KOPT-K1 (cell line): ENCODE data around the gene TYMP.

Experiments used
- H3K27ac ChIP-seq: fragments of 200-600 bp; sonication (generic); 2 replicates; pipeline ENCODE4 v1.5.1; 2016; ENCODE audit warnings: antibody characterized with exemption, mild to moderate bottlenecking, low read depth, low read length; ENCODE audit not compliant: poor library complexity, severe bottlenecking
- H3K36me3 ChIP-seq: fragments of 200-600 bp; sonication (generic); 2 replicates; pipeline ENCODE4 v1.5.1; 2017; ENCODE audit warnings: antibody characterized with exemption, mild to moderate bottlenecking, low read length, moderate library complexity; ENCODE audit not compliant: insufficient read depth
- H3K9me3 ChIP-seq: fragments of 200-600 bp; sonication (generic); 2 replicates; pipeline ENCODE4 v1.5.1; 2017; ENCODE audit warnings: antibody characterized with exemption, low read length, mild to moderate bottlenecking; ENCODE audit not compliant: insufficient read depth, poor library complexity, severe bottlenecking

TYMP gene

GRCh38 chr22:50569896-50570535 is 40.2 kb upstream of the TYMP start:
- H3K9me3 ChIP-seq = no peaks in the 10 kb centered on the region
- no peak overlapping the region for H3K27ac ChIP-seq
- peaks cover 75% of the 10 kb centered on the region for H3K36me3 ChIP-seq

DNA sequence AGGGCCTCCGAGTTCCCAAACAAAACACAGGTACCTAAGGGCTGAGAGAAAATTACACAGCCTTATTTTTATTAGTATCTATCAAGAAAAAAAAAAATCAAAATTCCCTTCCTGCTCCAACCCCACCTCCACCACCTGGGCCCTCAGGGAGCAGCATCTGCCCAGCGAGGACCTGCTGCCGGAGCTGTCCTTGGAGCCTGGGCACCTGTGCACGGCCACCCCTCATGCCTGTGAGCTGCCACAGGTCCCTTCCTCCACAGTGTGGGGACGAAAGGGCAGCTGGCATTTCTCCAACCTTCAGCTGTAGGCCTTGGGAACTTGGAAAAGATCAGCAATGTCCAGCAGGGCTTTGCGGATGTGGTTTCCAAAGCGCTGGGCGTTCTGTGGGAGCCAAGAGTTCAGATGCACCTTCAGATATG is 39.2 kb upstream of the TYMP start:
- H3K27ac ChIP-seq = no peak overlapping the region
- no peaks in the 10 kb centered on the region for H3K9me3 ChIP-seq
- peaks cover 67% of the 10 kb centered on the region for H3K36me3 ChIP-seq

DNA sequence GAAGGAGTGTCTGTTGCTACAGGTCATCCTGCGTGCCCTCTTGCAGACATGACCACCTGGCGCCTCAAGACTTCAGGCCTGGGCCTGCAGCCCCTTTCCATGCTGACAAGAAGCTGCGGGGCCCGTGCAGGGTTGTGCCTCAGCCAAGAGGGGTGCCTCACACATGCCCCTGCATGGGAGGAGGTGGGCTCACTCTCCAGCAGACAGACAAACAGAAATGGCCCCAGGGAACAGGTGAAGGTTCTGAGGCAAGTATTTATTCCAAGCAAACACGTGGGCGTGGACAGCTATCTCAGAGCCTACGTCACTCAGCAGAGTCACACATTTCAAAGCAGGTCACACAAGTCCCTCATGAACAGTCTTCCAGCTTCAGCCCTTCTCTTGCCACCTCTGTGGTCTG is 38.8 kb upstream of the TYMP start:
- Histone ChIP-seq H3K9me3 (no peaks in the 10 kb centered on the region), H3K27ac (no peak overlapping the region), H3K36me3 (peaks cover 62% of the 10 kb centered on the region)

- H3K27ac ChIP-seq = no peak overlapping the region
These were observed 38.0 kb upstream of the TYMP start for GRCh38 chr22:50567721-50568252.

DNA sequence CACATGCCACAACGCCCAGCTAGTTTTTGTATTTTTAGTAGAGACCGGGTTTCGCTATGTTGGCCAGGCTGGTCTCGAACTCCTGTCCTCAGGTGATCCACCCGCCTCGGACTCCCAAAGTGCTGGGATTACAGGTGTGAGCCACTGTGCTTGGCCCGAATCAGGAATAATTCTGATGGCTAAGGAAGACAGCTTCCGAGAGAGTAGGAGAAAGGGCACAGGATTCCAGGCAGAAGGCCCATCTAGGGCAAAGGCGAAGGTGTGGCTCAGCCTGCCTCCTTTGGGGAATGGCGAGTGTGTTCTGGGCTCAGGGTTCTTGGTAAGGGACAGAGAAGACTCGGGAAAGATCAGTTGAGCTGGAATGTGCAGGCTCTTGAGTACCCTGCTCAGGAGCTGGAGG is 34.5 kb upstream of the TYMP start:
- H3K36me3 ChIP-seq = peaks cover 19% of the 10 kb centered on the region
- H3K9me3 ChIP-seq = no peaks in the 10 kb centered on the region
- no peak overlapping the region for H3K27ac ChIP-seq

More at GRCh38 chr22:50567721-50568252, 38.0 kb upstream of the TYMP start:
- peaks cover 54% of the 10 kb centered on the region for H3K36me3 ChIP-seq
- H3K9me3 ChIP-seq = no peaks in the 10 kb centered on the region

- no peak overlapping the region for H3K27ac ChIP-seq
- H3K9me3 ChIP-seq = no peaks in the 10 kb centered on the region
- peaks cover 12% of the 10 kb centered on the region for H3K36me3 ChIP-seq
These were observed 33.8 kb upstream of the TYMP start for GRCh38 chr22:50563413-50564160.

DNA sequence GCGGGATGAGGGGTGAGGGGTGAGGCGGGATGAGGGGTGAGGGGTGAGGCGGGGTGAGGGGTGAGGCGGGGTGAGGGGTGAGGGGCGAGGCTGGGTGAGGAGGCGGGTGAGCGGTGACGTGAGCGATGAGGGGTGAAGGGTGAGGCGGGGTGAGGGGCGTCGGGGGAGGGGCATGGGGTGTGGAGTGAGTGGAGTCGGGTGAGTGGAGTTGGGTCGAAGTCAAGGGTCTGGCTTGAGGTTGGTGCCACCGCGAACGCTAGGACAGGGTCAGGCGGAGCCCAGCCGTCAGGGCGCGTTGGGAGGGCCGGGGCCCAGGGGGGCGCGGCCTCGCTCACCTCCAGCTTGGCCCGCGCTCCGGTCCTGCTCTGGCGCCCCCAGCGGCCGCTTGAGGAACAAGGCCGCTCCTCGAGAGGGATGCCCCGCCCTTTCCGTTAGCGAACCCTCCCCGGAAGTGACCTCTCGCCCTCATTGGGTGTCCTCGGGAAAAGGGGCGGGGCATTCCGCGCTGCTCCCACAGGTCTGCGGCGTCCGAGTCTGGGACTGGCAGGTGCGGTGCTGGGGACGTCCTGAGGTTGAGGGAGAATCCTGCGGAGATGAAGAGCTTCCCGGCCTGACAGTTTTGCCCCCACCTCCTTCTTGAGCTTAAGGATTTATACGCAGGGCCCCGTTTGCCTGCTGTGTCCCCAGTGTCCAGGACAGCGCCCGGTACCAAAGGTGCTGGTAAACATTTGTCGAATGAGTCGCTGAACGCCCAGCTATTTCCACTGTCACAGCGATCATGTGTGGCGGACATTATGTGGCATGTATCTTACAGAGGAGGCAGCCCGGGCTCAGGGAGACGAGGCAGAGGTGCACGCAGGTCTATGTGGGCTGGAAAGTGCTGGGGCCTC is 33.0 kb upstream of the TYMP start, which contains the start of gene SYCE3:
Gene SYCE3 (minus strand): TSS at position 397 of the 890 bp plus-strand sequence. CDS start 6,514 bp downstream, outside the sequence.
- peaks cover 4% of the 10 kb centered on the region; the same call in 1 of the 2 replicates for H3K36me3 ChIP-seq
- H3K27ac ChIP-seq = no peak within 1 kb of the TSS
- no peaks in the 10 kb centered on the region for H3K9me3 ChIP-seq

GRCh38 chr22:50561401-50562358 is 31.9 kb upstream of the TYMP start:
- no peaks in the 10 kb centered on the region for H3K36me3 ChIP-seq
- H3K9me3 ChIP-seq = no peaks in the 10 kb centered on the region
- H3K27ac ChIP-seq = no peak overlapping the region

GRCh38 chr22:50560034-50560433 is 30.2 kb upstream of the TYMP start:
- Histone ChIP-seq H3K9me3 (no peaks in the 10 kb centered on the region), H3K36me3 (no peaks in the 10 kb centered on the region), H3K27ac (no peak overlapping the region)

- no peaks in the 10 kb centered on the region for H3K36me3 ChIP-seq
- no peak overlapping the region for H3K27ac ChIP-seq
- no peaks in the 10 kb centered on the region for H3K9me3 ChIP-seq
These were observed 26.9 kb upstream of the TYMP start for GRCh38 chr22:50556703-50557102.

- no peaks in the 10 kb centered on the region for H3K9me3 ChIP-seq
- H3K27ac ChIP-seq = no peak overlapping the region
- no peaks in the 10 kb centered on the region for H3K36me3 ChIP-seq
These were observed 23.5 kb upstream of the TYMP start for GRCh38 chr22:50553310-50553709.

DNA sequence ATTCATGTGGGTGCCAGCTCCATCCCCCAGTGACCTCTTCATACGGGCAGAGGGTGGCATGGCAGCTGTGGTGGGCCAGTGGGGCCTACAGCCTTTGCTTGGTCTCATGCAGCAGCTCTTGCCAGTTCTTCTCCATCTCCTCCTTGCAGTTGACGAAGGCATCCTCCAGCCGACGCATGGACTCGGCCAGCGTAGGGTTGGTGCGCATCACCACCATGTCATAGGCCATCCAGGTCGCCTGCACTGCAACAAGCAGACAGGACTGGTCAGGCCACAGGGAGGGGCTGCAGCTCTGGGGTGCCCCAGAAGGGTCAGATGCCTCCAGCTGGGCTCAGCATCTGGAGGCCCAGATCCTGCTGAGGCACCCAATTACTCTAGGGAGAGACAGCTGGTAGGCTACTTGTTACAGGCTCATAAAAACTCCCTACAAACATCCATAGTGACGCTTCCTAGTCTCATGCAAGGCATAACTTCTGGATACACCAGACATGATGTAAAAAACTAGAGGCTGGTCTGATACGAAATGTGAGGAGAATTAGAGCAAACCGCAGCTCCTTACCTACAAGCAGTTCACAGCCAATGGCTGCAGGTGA is 21.4 kb upstream of the TYMP start:
- H3K27ac ChIP-seq = no peak overlapping the region
- no peaks in the 10 kb centered on the region for H3K9me3 ChIP-seq
- H3K36me3 ChIP-seq = no peaks in the 10 kb centered on the region

DNA sequence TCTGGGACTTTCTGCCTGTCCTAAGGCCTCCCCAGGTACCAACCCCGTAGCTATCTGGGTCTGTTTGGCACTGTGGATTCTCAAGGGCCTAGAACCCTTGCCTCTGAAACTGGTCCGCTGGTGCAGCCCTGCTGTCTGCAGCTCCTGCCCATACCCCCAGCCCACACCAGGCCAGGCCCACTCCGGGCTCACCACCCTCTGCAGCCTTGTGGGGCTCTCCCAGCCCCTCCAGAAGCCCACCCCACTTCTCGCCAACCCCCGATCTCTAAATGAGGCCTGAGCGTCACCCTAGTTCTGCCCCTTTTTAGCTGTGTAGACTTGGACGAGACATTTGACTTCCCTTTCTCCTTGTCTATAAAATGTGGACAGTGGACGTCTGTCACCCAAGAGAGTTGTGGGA is 20.6 kb upstream of the TYMP start:
- Histone ChIP-seq H3K9me3 (no peaks in the 10 kb centered on the region), H3K27ac (no peak overlapping the region), H3K36me3 (no peaks in the 10 kb centered on the region)
